ENCODE results near the gene SESN3.
A peak's percentile ranks its signal among the peaks of the same experiment; 100 is the strongest.
"Not testable (repeated sequence)": the region's sequence is repeated elsewhere in the genome, so short reads cannot be mapped to it uniquely, and the experiment has no call there.

SESN3 gene

DNA sequence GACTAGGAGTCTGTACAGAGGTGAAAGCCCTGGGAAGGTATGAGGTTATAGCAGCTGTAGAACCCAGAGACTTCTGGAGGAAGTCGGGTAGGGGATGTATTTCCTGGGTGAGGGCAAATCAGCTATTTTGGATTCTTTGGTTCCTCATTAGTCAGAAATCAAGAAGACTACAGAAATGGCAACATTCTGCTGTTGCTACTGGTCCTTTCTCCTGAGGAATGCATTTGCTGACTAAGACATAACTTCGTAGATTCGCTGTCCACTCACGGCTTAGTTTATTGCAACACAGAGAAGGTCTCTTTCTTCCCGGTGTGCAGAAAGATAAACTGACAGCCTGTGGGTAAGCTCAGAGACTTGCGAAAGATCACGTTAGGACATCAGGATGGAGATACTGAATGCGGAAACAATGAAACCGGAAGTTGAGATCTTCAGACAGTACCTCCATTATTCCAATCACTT lies 25.3 kb upstream of the SESN3 start:
- TF ChIP-seq, protein P1, sequence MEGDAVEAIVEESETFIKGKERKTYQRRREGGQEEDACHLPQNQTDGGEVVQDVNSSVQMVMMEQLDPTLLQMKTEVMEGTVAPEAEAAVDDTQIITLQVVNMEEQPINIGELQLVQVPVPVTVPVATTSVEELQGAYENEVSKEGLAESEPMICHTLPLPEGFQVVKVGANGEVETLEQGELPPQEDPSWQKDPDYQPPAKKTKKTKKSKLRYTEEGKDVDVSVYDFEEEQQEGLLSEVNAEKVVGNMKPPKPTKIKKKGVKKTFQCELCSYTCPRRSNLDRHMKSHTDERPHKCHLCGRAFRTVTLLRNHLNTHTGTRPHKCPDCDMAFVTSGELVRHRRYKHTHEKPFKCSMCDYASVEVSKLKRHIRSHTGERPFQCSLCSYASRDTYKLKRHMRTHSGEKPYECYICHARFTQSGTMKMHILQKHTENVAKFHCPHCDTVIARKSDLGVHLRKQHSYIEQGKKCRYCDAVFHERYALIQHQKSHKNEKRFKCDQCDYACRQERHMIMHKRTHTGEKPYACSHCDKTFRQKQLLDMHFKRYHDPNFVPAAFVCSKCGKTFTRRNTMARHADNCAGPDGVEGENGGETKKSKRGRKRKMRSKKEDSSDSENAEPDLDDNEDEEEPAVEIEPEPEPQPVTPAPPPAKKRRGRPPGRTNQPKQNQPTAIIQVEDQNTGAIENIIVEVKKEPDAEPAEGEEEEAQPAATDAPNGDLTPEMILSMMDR (IDR thresholded peaks at IDR 0.05; ENCODE audit: control insufficient read depth, extremely low read depth, insufficient read depth), result no peak
- H3K4me3 ChIP-seq (ENCODE audit: low read depth, low read length), result no peak overlapping the region
- DNase-seq (ENCODE audit: low read depth), result no peak

DNA sequence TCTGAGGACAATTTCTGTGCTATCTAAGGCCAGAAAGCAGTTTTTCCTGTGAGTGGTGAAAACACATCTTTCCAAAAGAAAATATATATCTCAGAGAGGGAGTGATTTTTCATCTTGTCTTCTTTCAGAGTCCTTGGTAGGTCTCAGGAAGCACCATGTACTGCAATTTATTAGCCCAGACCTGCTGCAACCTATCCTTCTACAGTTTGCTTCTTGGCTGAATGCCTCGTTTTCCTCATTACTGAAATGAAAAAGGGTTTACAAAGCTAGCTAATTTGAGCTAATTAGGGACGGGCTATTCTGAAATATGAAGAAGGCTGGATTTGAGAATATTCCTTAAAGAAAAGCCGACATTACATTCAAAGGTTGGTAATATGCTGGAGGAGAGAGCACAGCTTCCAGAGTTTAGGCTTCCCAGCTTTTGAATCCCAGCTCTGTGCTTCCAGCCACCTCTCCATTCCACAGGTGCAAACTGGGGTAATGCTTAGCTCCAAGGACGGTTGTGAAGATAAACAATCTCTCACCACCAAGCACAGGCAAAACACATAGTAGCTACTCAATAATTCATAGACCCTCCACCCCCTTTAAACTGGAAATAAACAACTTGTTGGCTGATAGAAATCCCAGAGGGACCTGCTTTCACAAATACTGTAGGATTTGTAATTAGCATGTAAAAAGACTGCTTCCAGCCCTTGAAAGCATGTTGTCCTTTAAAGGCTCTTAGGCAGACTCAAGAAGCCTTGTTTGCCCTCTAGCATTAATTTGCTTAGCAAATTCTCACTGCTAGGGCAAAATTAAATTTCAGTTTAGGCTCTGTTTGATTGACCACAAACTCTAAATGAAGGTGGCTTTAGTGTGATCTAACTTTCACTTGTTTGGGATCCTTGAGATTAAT lies 24.5 kb upstream of the SESN3 start:
- TF ChIP-seq, protein P1 (IDR thresholded peaks at IDR 0.05; ENCODE audit: control insufficient read depth, extremely low read depth, insufficient read depth), result no peak
- H3K4me3 ChIP-seq (ENCODE audit: low read depth, low read length), result no peak overlapping the region
- DNase-seq (ENCODE audit: low read depth), result no peak

DNA sequence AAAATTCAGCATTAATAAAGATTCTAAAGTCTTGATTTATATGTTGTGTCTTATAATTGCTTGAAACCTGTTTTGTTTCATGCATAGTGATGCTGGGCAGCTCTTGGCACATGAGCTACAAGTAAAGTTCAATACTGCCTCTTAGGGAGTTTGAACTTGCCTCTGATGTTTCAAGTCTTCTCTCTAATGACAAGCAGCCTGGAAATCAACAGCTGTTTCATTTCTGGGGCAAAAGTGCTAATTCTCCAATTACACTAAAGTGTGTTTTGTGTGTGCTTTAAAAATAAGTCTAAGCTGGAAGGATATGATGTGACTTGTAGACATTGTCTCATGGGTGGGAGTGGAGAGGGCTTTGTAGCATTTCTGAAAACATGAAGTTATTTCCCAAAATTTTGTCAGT lies 23.7 kb upstream of the SESN3 start:
- TF ChIP-seq, protein P1 (IDR thresholded peaks at IDR 0.05; ENCODE audit: control insufficient read depth, extremely low read depth, insufficient read depth), result no peak
- no peak for DNase-seq (ENCODE audit: low read depth)
- no peak overlapping the region for H3K4me3 ChIP-seq (ENCODE audit: low read depth, low read length)

DNA sequence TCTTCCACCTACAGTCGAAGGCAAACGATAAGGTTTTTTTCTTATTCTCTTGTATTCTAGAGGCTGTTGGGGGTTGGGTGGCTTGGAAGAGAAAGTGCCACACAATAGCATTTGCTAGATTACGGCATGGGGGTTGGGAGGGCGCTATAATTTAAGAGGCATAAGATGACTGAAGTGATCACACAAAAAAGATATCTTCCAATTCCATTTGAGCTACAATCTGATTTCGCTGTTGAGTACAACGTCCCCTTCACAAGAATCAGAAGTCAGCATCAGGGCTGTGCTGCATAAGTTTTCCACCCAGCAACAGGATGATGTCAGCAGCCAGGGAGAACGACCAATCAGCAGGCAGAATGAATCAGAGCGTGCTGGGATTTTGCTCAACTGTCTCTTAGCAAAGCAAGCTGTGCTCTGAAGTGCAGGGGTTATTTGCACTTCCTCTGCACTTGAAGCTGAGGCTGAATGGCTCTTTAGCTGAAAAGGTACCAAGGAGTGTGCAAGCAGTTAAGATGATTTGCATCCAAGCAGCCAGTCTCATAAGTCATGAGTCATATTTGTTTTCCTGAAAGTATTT lies 23.2 kb upstream of the SESN3 start:
- peak; percentile 89 for DNase-seq (ENCODE audit: low read depth)
- TF ChIP-seq, protein P1 (IDR thresholded peaks at IDR 0.05; ENCODE audit: control insufficient read depth, extremely low read depth, insufficient read depth), result no peak
- H3K4me3 ChIP-seq (ENCODE audit: low read depth, low read length), result no peak overlapping the region

DNA sequence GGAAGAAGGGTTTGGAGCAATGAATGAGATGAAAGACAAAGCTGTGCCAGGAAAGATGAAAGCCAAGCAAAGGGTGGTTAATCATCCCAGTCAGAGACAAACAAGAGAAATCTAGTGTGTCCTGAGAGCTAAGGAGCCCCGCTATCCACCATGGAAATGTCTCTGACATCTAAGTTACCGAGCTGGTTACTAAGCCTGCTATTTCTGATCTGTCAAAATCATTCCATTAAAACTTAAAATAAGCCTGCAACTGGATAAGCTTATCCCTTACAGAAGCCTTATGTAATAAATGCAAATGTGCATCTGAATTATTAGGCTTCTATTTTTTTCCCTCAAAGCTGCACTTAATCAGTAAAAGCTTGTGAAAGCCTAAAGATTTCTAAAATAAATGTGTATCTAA lies 22.1 kb upstream of the SESN3 start:
- no peak for DNase-seq (ENCODE audit: low read depth)
- no peak overlapping the region for H3K4me3 ChIP-seq (ENCODE audit: low read depth, low read length)
- TF ChIP-seq, protein P1 (IDR thresholded peaks at IDR 0.05; ENCODE audit: control insufficient read depth, extremely low read depth, insufficient read depth), result no peak

DNA sequence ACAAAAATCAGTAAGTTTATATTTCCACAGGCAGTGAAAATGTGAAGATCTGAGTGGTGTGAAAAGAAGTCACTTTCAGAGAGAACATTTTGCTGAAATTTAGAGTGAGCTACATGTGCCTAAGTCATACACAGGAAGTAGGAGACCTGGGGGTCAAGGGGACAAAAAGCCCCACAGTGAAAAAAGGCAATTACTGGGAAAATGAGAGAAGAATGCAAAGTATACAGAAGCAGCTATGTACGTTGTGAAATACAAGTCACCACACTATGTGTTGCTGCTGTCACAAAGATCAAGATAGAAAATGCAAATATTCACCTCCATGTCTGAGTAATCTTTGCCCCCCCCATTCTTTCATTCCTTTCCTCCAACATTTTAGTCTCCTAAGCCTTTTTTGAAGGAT lies 21.6 kb upstream of the SESN3 start:
- no peak for DNase-seq (ENCODE audit: low read depth)
- no peak overlapping the region for H3K4me3 ChIP-seq (ENCODE audit: low read depth, low read length)
- TF ChIP-seq, protein P1 (IDR thresholded peaks at IDR 0.05; ENCODE audit: control insufficient read depth, extremely low read depth, insufficient read depth), result no peak

DNA sequence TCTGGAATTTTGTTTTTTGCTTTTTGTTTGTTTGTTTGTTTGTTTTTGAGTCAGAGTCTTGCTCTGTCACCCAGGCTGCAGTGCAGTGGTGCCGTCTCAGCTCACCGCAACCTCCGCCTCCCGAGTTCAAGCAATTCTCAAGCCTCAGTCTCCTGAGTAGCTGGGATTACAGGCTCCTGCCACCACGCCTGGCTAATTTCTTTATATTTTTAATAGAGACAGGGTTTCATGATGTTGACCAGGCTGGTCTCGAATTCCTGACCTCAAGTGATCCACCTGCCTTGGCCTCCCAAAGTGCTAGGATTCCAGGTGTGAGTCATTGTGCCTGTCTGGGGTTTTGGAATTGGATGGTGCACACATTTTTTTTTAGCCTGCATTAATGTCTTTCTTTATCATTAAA lies 20.9 kb upstream of the SESN3 start:
- not testable (repeated sequence) for H3K4me3 ChIP-seq (ENCODE audit: low read depth, low read length); DNase-seq (ENCODE audit: low read depth)

All from LNCaP clone FGC (cell line).